ENCODE measurements around the gene PPP1R26.

- TF ChIP-seq CTCF (IDR thresholded peaks at IDR 0.05) (no peak), POLR2A (IDR thresholded peaks at IDR 0.05) (no peak), EP300 (IDR thresholded peaks at IDR 0.05) (no peak)
Measured at GRCh38 chr9:135478191-135478590, 1.4 kb upstream of the PPP1R26 start.
